Forelimb muscle (tissue), 1 donor: ENCODE results near the gene LYPD6B. TPM values are rescaled to one million over a fixed set of nuclear protein-coding genes. Genes with fewer than 3 reads are reported as not detected.
A peak's percentile ranks its signal among the peaks of the same experiment; 100 is the strongest.

ENCODE experiments used
- DNase-seq: peaks from one replicate; pipeline ENCODE4 v3.0.0-alpha.2; 2013; ENCODE audit warnings: low read depth
- polyA plus RNA-seq: library from polyadenylated mRNA; unstranded; fragments of 120-200 nt; gene quantifications from one replicate; pipeline ENCODE4 v1.2.1, GENCODE V29; 2013; ENCODE audit not compliant: insufficient read length

The LYPD6B gene
- polyA plus RNA-seq, 1 donor, result not detected

GRCh38 chr2:149070681-149071320 lies 32.3 kb downstream of the LYPD6B start:
- no peak for DNase-seq

- DNase-seq, result no peak
These were observed 36.6 kb downstream of the LYPD6B start for GRCh38 chr2:149075105-149075504.

GRCh38 chr2:149075853-149076252 lies 37.4 kb downstream of the LYPD6B start:
- DNase-seq, result peak; percentile 24

GRCh38 chr2:149076863-149077412 lies 38.4 kb downstream of the LYPD6B start:
- no peak for DNase-seq

GRCh38 chr2:149077861-149078260 lies 39.4 kb downstream of the LYPD6B start:
- DNase-seq, result no peak

- DNase-seq, result no peak
These were observed 41.6 kb downstream of the LYPD6B start for GRCh38 chr2:149080099-149080498.

- DNase-seq, result no peak
These were observed 42.5 kb downstream of the LYPD6B start for GRCh38 chr2:149080971-149081370.

GRCh38 chr2:149082079-149082478 lies 43.6 kb downstream of the LYPD6B start:
- no peak for DNase-seq

- DNase-seq, result no peak
These were observed 44.2 kb downstream of the LYPD6B start for GRCh38 chr2:149082735-149083134.

- DNase-seq, result no peak
These were observed 46.7 kb downstream of the LYPD6B start for GRCh38 chr2:149084924-149085795.

- no peak for DNase-seq
These were observed 49.3 kb downstream of the LYPD6B start for GRCh38 chr2:149087751-149088150.

GRCh38 chr2:149089068-149089467 lies 50.6 kb downstream of the LYPD6B start:
- no peak for DNase-seq

- DNase-seq, result no peak
These were observed 52.2 kb downstream of the LYPD6B start for GRCh38 chr2:149090706-149091105.

GRCh38 chr2:149093579-149093978 lies 55.1 kb downstream of the LYPD6B start:
- DNase-seq, result no peak

GRCh38 chr2:149094217-149095015 lies 55.9 kb downstream of the LYPD6B start:
- DNase-seq, result no peak

GRCh38 chr2:149098701-149099100 lies 60.2 kb downstream of the LYPD6B start:
- no peak for DNase-seq

- DNase-seq, result no peak
These were observed 60.8 kb downstream of the LYPD6B start for GRCh38 chr2:149099298-149099697.

GRCh38 chr2:149100739-149101699 lies 62.5 kb downstream of the LYPD6B start:
- no peak for DNase-seq

- no peak for DNase-seq
These were observed 63.3 kb downstream of the LYPD6B start for GRCh38 chr2:149101818-149102217.

- DNase-seq, result no peak
These were observed 64.7 kb downstream of the LYPD6B start for GRCh38 chr2:149103081-149103620.

- no peak for DNase-seq
These were observed 65.7 kb downstream of the LYPD6B start for GRCh38 chr2:149104221-149104620.
